HEK293 (cell line): ENCODE measurements around the gene FOXC1.

Source experiments
- CTCF ChIA-PET: fragments of 350-600 bp; formaldehyde crosslinking; extraction: SDS; loops from one replicate; lab custom pipeline; 2021; ENCODE audit warnings: antibody characterized with exemption; lab: Yijun Ruan, JAX
- POLR2A ChIA-PET: fragments of 300-600 bp; formaldehyde crosslinking; extraction: SDS; loops from one replicate; lab custom pipeline; 2020; ENCODE audit warnings: antibody characterized with exemption, inconsistent platforms; lab: Yijun Ruan, JAX
- H3K27ac ChIP-seq: fragments of 200-500 bp; sonication (Bioruptor generic); 2 replicates; pipeline ENCODE4 v1.5.1; 2014; ENCODE audit warnings: low read depth, low read length, control low read depth, inconsistent platforms; ENCODE audit errors: extremely low read depth
- H3K36me3 ChIP-seq, 2 experiments: fragments of 200-500 bp in 1 of 2; sonication (Bioruptor generic) in 1 of 2; 1 replicate in 1 of 2; 2 replicates in 1 of 2; pipeline ENCODE4 v1.5.1; 2014 to 2017; ENCODE audit warnings: inconsistent platforms in 2 of 2, low read length in 2 of 2; ENCODE audit not compliant: control insufficient read depth in 2 of 2, insufficient read depth in 1 of 2
- H3K4me1 ChIP-seq: fragments of 200-500 bp; sonication (Bioruptor generic); 2 replicates; pipeline ENCODE4 v1.5.1; 2014; ENCODE audit warnings: mild to moderate bottlenecking, low read length, inconsistent platforms; ENCODE audit not compliant: control insufficient read depth, insufficient read depth
- H3K4me3 ChIP-seq: 2 replicates; pipeline ENCODE4 v1.5.1; 2011; ENCODE audit warnings: low read depth, mild to moderate bottlenecking, control low read depth, low read length, moderate library complexity
- H3K9me3 ChIP-seq: fragments of 200-500 bp; sonication (Bioruptor generic); 2 replicates; pipeline ENCODE4 v1.5.1; 2014; ENCODE audit warnings: low read depth, low read length, inconsistent platforms; ENCODE audit not compliant: control insufficient read depth, insufficient read depth
- IKZF3 ChIP-seq: fragments of 450-650 bp; IDR thresholded peaks from 2 replicates; pipeline ENCODE4 v1.5.0; 2018; ENCODE audit warnings: missing biosample characterization, mild to moderate bottlenecking, missing genetic modification characterization, moderate library complexity
- KLF17 ChIP-seq: fragments of 450-650 bp; formaldehyde crosslinking; IDR thresholded peaks from 2 replicates; pipeline ENCODE4 v1.5.1; 2016; ENCODE audit warnings: missing biosample characterization, missing genetic modification characterization
- PATZ1 ChIP-seq: fragments of 450-650 bp; formaldehyde crosslinking; IDR thresholded peaks from 2 replicates; pipeline ENCODE4 v1.5.1; 2016; ENCODE audit warnings: missing biosample characterization, missing genetic modification characterization
- PRDM10 ChIP-seq: fragments of 450-650 bp; formaldehyde crosslinking; IDR thresholded peaks from 2 replicates; pipeline ENCODE4 v1.5.1; 2016; ENCODE audit warnings: missing biosample characterization, missing genetic modification characterization
- WT1 ChIP-seq: fragments of 450-650 bp; formaldehyde crosslinking; IDR thresholded peaks from 2 replicates; pipeline ENCODE4 v1.5.1; 2016; ENCODE audit warnings: missing biosample characterization, missing genetic modification characterization
- YY1 ChIP-seq: fragments of 450-650 bp; formaldehyde crosslinking; IDR thresholded peaks from 2 replicates; pipeline ENCODE4 v1.5.1; 2018; ENCODE audit warnings: missing biosample characterization, missing genetic modification characterization
- ZNF114 ChIP-seq: fragments of 450-650 bp; formaldehyde crosslinking; IDR thresholded peaks from 2 replicates; pipeline ENCODE4 v1.5.0; 2017; ENCODE audit warnings: missing biosample characterization, missing genetic modification characterization
- ZNF146 ChIP-seq: fragments of 450-650 bp; formaldehyde crosslinking; IDR thresholded peaks from 2 replicates; pipeline ENCODE4 v1.5.1; 2016; ENCODE audit warnings: missing biosample characterization, missing genetic modification characterization
- ZNF169 ChIP-seq: fragments of 450-650 bp; formaldehyde crosslinking; IDR thresholded peaks from 2 replicates; pipeline ENCODE4 v1.5.1; 2016; ENCODE audit warnings: missing biosample characterization, missing genetic modification characterization
- ZNF19 ChIP-seq: fragments of 450-650 bp; formaldehyde crosslinking; IDR thresholded peaks from 2 replicates; pipeline ENCODE4; 2016; ENCODE audit warnings: missing biosample characterization, missing genetic modification characterization, low read depth
- ZNF221 ChIP-seq: fragments of 450-650 bp; formaldehyde crosslinking; IDR thresholded peaks from 2 replicates; pipeline ENCODE4 v1.5.1; 2017; ENCODE audit warnings: missing biosample characterization, missing genetic modification characterization, borderline replicate concordance
- ZNF26 ChIP-seq: fragments of 450-650 bp; formaldehyde crosslinking; IDR thresholded peaks from 2 replicates; pipeline ENCODE4 v1.5.1; 2016; ENCODE audit warnings: missing biosample characterization, missing genetic modification characterization
- ZNF280D ChIP-seq: fragments of 450-650 bp; formaldehyde crosslinking; IDR thresholded peaks from 2 replicates; pipeline ENCODE4 v1.5.1; 2016; ENCODE audit warnings: missing biosample characterization, missing genetic modification characterization
- ZNF354C ChIP-seq: fragments of 450-650 bp; formaldehyde crosslinking; IDR thresholded peaks from 2 replicates; pipeline ENCODE4 v1.5.1; 2016; ENCODE audit warnings: missing biosample characterization, missing genetic modification characterization, low read depth, borderline replicate concordance
- ZNF362 ChIP-seq: fragments of 450-650 bp; formaldehyde crosslinking; IDR thresholded peaks from 2 replicates; pipeline ENCODE4 v1.5.1; 2016; ENCODE audit warnings: missing biosample characterization, missing genetic modification characterization
- ZNF394 ChIP-seq: fragments of 450-650 bp; formaldehyde crosslinking; IDR thresholded peaks from 2 replicates; pipeline ENCODE4 v1.5.1; 2016; ENCODE audit warnings: missing biosample characterization, missing genetic modification characterization, mild to moderate bottlenecking, moderate library complexity, borderline replicate concordance
- ZNF530 ChIP-seq: fragments of 450-650 bp; formaldehyde crosslinking; IDR thresholded peaks from 2 replicates; pipeline ENCODE4 v1.5.1; 2016; ENCODE audit warnings: low read depth, missing biosample characterization, missing genetic modification characterization
- ZNF621 ChIP-seq: fragments of 450-650 bp; formaldehyde crosslinking; IDR thresholded peaks from 2 replicates; pipeline ENCODE4 v1.5.1; 2017; ENCODE audit warnings: missing biosample characterization, missing genetic modification characterization
- ZNF639 ChIP-seq: fragments of 450-650 bp; formaldehyde crosslinking; IDR thresholded peaks from 2 replicates; pipeline ENCODE4 v1.5.1; 2016; ENCODE audit warnings: missing biosample characterization, missing genetic modification characterization
- ZNF830 ChIP-seq: fragments of 450-650 bp; IDR thresholded peaks from 2 replicates; pipeline ENCODE4 v1.5.0; 2018; ENCODE audit warnings: missing biosample characterization, missing genetic modification characterization, low read depth, mild to moderate bottlenecking, moderate library complexity

FOXC1 gene

GRCh38 chr6:1622851-1623768 lies 13.4 kb downstream of the FOXC1 start:
- peaks cover 0 to 15% of the 10 kb centered on the region in 2 experiments; a peak in 1 of 3 replicates for H3K36me3 ChIP-seq
- CTCF ChIA-PET = no interaction called here
- POLR2A ChIA-PET = interaction anchor here (4.9 kb wide), 1 partner anchor 12 kb away, joined by 32 read pairs; the partner anchor contains the start of gene FOXC1
- peaks cover 38% of the 10 kb centered on the region for H3K4me1 ChIP-seq
- no peak overlapping the region for H3K4me3 ChIP-seq
- no peaks in the 10 kb centered on the region for H3K9me3 ChIP-seq
- peak overlapping the region; percentile 13; the same call in 1 of the 2 replicates for H3K27ac ChIP-seq
- TF ChIP-seq ZNF830 (tag by site-specific recombination) (no peak), WT1 (tag by site-specific recombination) (peak; percentile 69), ZNF394 (no peak), ZNF621 (tag by site-specific recombination) (no peak), ZNF146 (tag by site-specific recombination) (no peak), ZNF639 (tag by site-specific recombination) (no peak), ZNF362 (no peak), ZNF221 (tag by site-specific recombination) (no peak), ZNF19 (tag by site-specific recombination) (no peak), YY1 (tag by site-specific recombination) (no peak), ZNF169 (no peak), ZNF26 (tag by site-specific recombination) (no peak), ZNF354C (no peak), PRDM10 (peak; percentile 95), ZNF114 (tag by site-specific recombination) (no peak), PATZ1 (no peak), KLF17 (no peak), ZNF280D (tag by site-specific recombination) (no peak), IKZF3 (peak; percentile 75; the same call in 1 of the 2 replicates), ZNF530 (tag by site-specific recombination) (no peak)
